HG02798 (cell line): ENCODE measurements around the gene PNLIPRP3.

ENCODE experiments used
- ATAC-seq: cut with Tn5 transposase; IDR thresholded peaks from one replicate; pipeline ENCODE4 v1.9.1; 2021; ENCODE audit warnings: mild to moderate bottlenecking; ENCODE audit not compliant: unreplicated experiment, poor library complexity

The PNLIPRP3 gene

DNA sequence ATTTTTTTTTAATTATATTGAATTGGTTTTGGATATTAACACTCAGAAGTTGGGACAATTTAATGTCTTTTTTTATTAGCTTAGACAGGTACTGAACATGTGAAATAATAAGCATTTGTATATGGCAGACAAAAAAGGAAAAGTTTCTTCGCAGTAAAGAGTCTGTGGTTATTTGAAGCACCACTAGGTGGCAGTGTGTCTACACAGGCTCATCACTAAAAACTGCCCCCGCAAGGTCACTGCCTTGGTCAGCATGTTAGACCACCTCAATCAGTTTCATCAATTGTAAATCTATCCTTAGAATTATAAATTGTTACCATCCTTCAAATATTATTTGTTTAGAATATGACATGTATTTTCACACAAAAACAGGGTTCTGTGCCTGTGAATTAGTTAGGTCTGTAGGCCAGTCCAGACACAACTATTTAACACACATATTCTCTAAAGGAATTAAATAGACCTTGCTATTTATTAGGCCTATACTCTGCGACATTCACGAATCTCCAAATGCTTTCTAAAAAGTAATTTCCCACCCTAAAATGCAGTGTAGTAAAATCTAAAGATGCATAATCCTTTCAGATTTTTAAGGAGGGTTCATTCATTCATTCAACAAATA lies 17.0 kb downstream of the PNLIPRP3 start:
- ATAC-seq: peak; percentile 87

GRCh38 chr10:116450861-116451260 lies 23.2 kb downstream of the PNLIPRP3 start:
- ATAC-seq: no peak

DNA sequence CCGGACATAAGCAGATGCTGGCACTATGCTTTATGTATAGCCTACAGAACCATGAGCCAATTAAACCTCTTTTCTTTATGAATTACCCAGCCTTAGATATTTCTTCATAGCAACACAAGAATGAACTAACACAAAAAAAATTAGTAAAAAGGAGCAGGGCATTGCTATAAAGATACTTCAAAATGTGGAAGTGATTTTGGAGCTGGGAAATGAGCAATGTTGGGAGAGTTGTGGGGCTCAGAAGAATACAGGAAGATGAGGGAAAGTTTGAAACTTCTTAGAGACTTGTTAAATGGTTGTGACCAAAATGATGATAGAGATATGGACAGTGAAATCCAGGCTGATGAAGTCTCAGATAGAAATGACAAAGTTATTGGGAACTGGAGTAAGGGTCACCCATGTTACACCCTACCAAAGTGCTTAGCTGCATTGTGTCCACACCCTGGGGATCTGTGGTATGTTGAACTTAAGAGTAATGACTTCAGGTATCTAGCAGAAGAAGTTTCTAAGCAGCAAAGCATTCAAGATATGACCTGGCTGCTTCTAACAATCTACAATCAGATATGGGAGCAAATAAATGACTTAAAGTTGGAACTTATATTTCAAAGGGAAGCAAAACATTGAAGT lies 24.2 kb downstream of the PNLIPRP3 start:
- ATAC-seq: no peak

DNA sequence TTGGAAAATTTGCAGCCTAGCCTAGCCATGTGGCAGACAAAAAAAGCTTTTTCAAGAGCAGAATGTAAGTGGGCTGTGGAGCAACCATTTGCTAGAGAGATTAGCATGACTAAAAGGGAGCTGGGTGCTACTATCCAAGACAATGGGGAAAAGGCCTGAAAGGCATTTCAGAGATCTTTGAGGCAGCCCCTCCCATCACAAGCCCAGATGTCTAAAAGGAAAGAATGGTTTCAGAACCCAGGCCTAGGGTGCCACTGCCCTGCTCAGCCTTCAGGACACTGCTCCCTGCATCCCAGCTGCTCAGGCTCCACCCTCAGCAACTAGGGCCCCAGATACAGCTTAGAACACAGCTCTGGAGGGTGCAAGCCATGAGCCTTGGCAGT lies 24.7 kb downstream of the PNLIPRP3 start:
- no peak for ATAC-seq

DNA sequence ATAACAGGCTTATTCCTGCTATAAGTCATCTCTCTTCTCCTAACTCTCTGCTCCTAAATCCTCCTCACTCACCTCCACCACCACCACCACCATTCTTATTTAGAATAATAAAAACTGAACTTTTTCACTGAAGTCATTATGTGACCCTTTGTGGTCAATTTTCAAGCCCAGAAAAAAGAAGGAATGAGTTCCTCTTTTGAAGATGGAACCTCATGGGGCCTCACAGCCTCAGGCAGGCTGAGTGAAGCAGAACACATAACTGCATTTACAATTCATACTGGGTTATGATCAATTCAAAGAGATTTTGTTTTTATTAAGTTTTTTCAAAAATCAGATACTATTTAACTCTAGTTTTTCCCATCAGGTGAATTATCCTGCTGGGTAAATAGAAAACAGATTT lies 29.8 kb downstream of the PNLIPRP3 start:
- ATAC-seq: no peak

- ATAC-seq: no peak
Measured at GRCh38 chr10:116460219-116460618, 32.6 kb downstream of the PNLIPRP3 start.

- ATAC-seq: no peak
Measured at GRCh38 chr10:116461680-116462079, 34.0 kb downstream of the PNLIPRP3 start.

GRCh38 chr10:116464257-116464656 lies 36.6 kb downstream of the PNLIPRP3 start:
- ATAC-seq: no peak

DNA sequence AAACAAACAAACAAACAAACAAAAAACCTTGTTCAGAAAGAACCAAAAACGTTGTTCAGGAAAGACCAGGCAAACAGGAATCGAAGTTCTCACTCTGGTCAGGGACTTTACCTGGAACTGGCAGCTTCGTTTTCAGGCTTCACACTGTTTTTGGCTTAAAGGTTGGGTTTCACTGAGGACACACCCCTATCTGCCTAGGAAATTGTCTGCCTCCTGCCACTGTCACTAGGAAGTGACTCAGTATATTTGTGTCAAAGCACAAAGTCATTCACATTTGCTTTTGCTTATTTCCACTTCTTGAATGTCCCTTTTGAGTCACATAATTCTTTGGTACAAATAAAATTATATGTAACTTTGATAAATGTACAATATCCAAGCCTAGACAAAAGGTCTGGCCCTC lies 37.9 kb downstream of the PNLIPRP3 start:
- ATAC-seq: no peak

- ATAC-seq: no peak
Measured at GRCh38 chr10:116466715-116467422, 39.2 kb downstream of the PNLIPRP3 start.

DNA sequence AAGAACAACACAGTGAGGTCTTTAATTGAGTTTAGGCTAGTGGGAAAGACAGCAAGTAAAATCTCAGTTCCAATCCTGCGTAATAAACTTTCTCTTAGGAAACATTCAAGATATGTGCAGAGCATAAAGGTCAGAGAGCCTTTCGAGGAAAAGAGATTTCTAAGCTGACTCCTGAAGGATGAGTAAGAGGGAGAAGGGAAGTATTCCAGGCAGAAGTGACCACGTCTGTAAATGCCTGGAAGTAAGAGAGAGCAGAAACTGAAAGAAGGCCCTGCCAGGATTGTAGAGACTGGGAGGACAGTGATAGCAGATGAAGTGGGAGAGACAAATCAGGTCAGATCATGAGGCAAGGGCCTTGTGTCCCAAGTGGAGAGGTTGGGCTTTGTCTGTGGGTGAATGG lies 41.8 kb downstream of the PNLIPRP3 start:
- no peak for ATAC-seq

- no peak for ATAC-seq
Measured at GRCh38 chr10:116470071-116470470, 42.4 kb downstream of the PNLIPRP3 start.

DNA sequence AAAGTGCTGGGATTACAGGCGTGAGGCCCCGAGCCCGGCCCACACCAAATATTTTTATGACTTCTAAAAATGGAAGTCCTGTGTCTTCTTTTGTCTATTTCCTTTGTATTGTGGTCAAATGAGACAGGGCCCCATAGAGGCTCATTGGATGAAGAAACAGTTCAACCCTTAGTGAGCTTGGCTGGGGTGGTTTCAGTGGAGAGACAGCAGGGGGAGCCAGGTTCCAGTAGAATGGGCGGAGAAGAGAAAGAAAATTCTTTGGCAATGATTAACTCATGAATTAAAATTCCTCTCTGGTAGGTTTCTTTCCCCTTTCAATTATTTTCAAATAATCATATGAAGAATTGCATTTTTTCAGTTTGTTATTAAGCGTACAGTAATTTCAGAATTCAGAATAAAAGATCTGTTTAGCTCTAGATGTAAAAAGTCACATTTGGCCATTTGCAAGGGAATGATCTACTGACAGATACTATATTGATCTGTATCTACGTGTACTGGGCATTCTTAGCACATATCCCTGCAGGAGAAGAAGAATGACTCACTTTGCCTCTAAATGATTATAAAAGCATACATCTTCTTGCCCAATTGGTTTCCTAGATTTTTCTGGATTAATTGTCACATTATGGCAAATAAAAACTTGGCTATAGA lies 43.2 kb downstream of the PNLIPRP3 start:
- no peak for ATAC-seq

DNA sequence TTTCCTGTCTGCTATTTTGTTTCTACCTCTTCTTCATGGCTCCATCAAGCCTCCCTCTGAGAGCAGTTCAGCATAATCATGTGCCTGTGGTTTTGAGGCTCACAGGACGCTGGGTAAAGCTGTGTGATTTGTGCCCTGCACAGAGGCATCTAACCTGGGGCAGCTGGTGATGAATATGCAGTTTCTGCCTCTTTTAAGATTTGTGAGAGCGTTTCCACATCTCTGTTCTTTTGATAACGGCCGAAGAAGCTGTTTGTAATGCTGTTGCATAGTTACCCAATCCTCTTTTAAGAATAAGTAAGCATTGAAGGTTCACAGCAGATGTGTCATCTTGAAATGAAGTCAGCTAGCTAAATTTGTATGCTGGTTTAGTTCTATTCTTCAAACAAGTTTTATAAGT lies 45.2 kb downstream of the PNLIPRP3 start:
- ATAC-seq: no peak

DNA sequence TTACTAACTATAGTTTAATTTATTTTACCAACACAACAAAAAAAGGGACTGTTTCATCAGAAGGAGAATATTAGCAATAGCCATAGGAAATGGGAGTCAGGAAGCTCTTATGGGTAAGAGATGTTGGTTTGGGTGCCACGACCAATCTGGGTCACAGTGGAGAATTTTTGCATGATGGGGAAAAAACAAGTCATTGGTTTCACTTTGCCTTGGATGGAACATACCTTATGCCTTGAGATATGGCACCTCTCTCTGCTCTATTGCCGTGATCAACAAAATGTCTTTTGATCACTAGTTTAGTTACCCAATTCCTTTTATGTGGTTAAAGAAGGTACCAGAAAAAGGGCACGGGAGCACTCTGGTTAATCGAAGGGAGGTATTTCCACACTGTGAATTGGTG lies 48.2 kb downstream of the PNLIPRP3 start:
- no peak for ATAC-seq

DNA sequence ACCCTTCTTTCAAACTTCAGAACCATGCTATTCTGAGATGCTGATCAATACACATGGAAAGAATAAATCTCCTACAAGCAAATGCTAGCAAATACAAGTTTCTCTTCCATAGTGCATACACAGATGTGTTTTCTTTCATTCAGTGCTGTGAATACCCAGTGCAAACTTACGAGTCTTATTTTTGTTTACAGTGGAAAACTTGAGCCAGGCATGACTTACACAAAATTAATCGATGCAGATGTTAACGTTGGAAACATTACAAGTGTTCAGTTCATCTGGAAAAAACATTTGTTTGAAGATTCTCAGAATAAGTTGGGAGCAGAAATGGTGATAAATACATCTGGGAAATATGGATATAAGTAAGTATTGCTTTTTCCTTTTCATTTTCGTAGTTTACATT lies 48.8 kb downstream of the PNLIPRP3 start:
- no peak for ATAC-seq

DNA sequence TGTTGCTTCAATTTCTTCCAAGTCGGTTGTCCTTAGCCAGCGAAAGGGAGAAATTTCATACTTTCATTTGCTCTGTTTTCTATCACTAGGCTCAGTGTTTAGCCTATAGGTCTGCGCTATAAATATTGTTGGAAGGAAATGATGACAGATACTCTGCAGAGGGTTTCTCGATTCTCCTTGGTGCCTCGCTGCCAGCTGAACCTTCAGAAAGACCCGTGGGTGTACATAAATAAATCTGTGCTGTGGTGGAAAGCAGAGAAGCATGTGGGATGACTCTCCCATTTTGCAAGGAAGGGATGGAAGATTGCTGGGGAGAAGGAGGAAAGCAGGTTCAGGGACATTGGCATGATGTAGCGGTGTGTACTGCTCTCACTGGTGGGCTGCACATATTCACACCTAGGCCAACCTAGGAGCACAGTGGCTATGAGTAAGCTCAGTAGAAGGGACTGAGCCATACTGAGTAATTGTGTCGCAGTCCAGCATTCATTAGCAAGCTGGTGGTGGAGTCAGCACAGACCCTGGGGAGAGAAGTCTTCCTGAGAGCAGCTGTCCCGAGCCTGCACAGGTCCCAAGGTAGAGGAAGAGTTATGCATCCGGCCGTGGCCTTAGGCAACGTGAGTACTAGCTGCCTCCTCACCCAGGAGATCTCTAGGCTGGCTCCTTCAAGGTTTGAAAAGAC lies 50.5 kb downstream of the PNLIPRP3 start:
- no peak for ATAC-seq

DNA sequence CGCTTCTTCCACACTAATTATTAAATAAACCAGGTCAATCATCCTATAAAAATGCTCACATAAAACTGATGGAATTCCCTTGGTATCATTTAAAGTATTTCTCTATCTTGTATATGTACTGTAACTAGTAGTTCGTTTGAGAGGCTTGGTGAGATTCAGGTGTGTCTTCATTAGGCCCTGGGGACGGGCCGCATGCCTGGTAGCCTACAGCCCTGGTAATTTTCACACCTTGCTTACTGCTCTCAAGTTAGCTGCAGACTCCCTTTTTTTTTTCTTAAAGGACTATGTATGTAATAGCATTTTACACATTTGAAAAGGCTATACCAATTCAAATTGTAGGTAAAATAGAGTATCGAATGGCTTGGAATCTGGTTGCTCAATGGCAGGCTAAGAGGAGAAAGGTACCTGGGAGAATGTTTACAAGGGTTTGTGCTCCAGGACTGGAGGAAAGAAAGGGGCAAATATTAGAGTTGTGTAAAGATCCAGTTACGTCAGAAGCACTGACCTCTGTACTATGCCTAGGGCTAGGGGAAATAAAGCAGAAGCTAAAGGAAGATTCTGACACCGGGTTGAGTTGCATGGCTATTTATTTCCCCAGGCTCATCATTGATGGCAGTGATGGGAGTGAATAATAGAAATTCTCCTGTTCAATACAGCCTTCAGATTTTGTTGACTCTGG lies 59.3 kb downstream of the PNLIPRP3 start:
- ATAC-seq: no peak

DNA sequence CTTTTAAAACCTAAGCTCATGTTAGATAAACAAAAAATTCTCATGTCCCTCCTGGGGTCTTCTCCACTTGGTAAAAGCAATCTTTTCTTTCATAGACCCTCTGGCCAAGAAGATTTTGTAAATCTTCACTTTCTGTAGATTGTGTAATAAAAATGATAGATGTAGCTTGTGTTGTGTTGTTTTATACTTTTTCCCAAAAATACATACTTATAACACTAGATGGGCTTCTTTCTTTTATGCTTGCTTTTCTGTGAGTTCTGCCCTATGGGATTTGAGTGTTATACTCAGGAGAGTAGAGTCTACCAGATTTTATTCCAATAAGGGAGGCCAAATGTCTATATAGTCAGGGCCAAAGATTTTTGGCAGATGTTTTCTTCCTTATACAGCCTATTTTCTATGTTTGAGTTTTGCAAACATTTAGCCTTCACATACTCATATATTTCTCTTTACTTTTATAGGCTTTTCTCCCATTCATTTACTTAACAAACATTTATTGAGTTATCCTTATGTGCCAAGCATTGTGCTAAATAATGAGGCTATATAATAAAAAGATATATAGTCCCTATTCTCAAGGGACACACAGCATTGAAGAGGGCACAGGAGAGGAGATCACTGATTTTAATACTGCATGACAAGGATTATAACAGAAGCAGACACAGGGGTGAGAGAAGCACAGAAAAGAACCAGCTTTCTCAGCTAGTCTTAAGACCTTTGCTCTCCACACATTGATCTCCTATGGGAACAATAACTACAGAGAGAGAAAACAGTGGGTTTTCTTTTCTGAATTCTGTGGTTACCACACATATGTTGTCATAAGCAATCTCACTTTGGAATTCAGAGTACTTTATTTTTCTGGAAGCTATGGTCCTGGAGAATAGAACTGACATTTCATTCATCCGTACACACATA lies 60.1 kb downstream of the PNLIPRP3 start:
- ATAC-seq: no peak
